ENCODE measurements around the gene ZBTB20.

- TF ChIP-seq CTCF (IDR thresholded peaks at IDR 0.05) (no peak), POLR2A (IDR thresholded peaks at IDR 0.05) (no peak)
These were observed 638.9 kb downstream of the ZBTB20 start for GRCh38 chr3:114508208-114508607.
